ENCODE data around the gene MICALL1. TPM values are rescaled to one million over a fixed set of nuclear protein-coding genes. Genes with fewer than 3 reads are reported as not detected.

MICALL1 gene
- total and polyA plus RNA-seq, 2 of the 13 experiments (the other 11 are each of a cell fraction or from before 2014, with no cell fraction given) = 7.6 to 10.6 TPM

- peak; percentile 84 for TF ChIP-seq RARA (CRISPR knock-in tag; IDR thresholded peaks at IDR 0.05)
- peak; percentile 54; the same call in 1 of the 2 replicates for TF ChIP-seq MED1 (CRISPR knock-in tag; IDR thresholded peaks at IDR 0.05)
- TF ChIP-seq KLF12 (CRISPR knock-in tag; IDR thresholded peaks at IDR 0.05; ENCODE audit: borderline replicate concordance) = 0 out of 2 replicates have a peak, but pooled peaks have one; percentile 21
- 0 out of 2 replicates have a peak, but pooled peaks have one; percentile 38 for TF ChIP-seq MAF1 (CRISPR knock-in tag; IDR thresholded peaks at IDR 0.05; ENCODE audit: borderline replicate concordance)
- peak; percentile 73; the same call in 1 of the 2 replicates for TF ChIP-seq NCOR1 (IDR thresholded peaks at IDR 0.05; ENCODE audit: borderline replicate concordance, low read length)
- TF ChIP-seq GMEB1 (CRISPR knock-in tag; IDR thresholded peaks at IDR 0.05; ENCODE audit: borderline replicate concordance) = no peak
- TF ChIP-seq ZBTB20 (CRISPR knock-in tag; IDR thresholded peaks at IDR 0.05; ENCODE audit: borderline replicate concordance, low read depth) = peak; percentile 48; the same call in 1 of the 2 replicates
- no peak for TF ChIP-seq ZBTB44 (CRISPR knock-in tag; IDR thresholded peaks at IDR 0.05)
- TF ChIP-seq MEIS2 (CRISPR knock-in tag; IDR thresholded peaks at IDR 0.05) = 0 out of 2 replicates have a peak, but pooled peaks have one; percentile 14
- TF ChIP-seq RXRA (CRISPR knock-in tag; IDR thresholded peaks at IDR 0.05) = peak; percentile 93
- no peak for TF ChIP-seq SNAPC5 (CRISPR knock-in tag; IDR thresholded peaks at IDR 0.05; ENCODE audit: borderline replicate concordance)
- no peak for TF ChIP-seq ZNF549 (CRISPR knock-in tag; IDR thresholded peaks at IDR 0.05)
- no peak for TF ChIP-seq ZSCAN30 (CRISPR knock-in tag; IDR thresholded peaks at IDR 0.05)
- no peak for TF ChIP-seq ZNF235 (CRISPR knock-in tag; IDR thresholded peaks at IDR 0.05; ENCODE audit: borderline replicate concordance)
- TF ChIP-seq ISX (CRISPR knock-in tag; conservative IDR thresholded peaks at IDR 0.05) = 0 out of 2 replicates have a peak, but pooled peaks have one; percentile 27
- TF ChIP-seq DRAP1 (CRISPR knock-in tag; IDR thresholded peaks at IDR 0.05) = no peak
- TF ChIP-seq CREM (IDR thresholded peaks at IDR 0.05) = 0 out of 2 replicates have a peak, but pooled peaks have one; percentile 22
- TF ChIP-seq CREM (CRISPR knock-in tag; IDR thresholded peaks at IDR 0.05) = no peak
- no peak for TF ChIP-seq POLR2G (IDR thresholded peaks at IDR 0.05; ENCODE audit: low read depth, low read length)
- 0 out of 2 replicates have a peak, but pooled peaks have one; percentile 22 for TF ChIP-seq ZNF142 (CRISPR knock-in tag; IDR thresholded peaks at IDR 0.05)
- TF ChIP-seq LCORL (IDR thresholded peaks at IDR 0.05) = no peak
- TF ChIP-seq LCORL (CRISPR knock-in tag; IDR thresholded peaks at IDR 0.05) = no peak
- TF ChIP-seq SOX5 (CRISPR knock-in tag; IDR thresholded peaks at IDR 0.05; ENCODE audit: borderline replicate concordance) = no peak
Measured at GRCh38 chr22:37896939-37897338, 9.2 kb upstream of the MICALL1 start (continued).
